Tibial artery (tissue), 4 donors: ENCODE results near the gene NCR2.

Experiments
- DNase-seq, 2 donors: peaks; one replicate each; pipeline ENCODE4 v3.0.0-alpha.2; 2019
- H3K27ac ChIP-seq, 2 donors: fragments of 200-600 bp; sonication (generic) in 1 of 2; 1 replicate in 1 of 2; 2 replicates in 1 of 2; pipeline ENCODE4 v1.5.1; 2018 to 2019; ENCODE audit warnings: mild to moderate bottlenecking in 1 of 2
- H3K27me3 ChIP-seq, 2 donors: fragments of 200-600 bp; sonication (generic) in 1 of 2; one replicate each; pipeline versions ENCODE4 v1.5.1 to v1.6.0; 2016 to 2019
- H3K36me3 ChIP-seq, 3 donors: fragments of 200-600 bp; sonication (generic) in 2 of 3; one replicate each; pipeline ENCODE4 v1.5.1; 2016 to 2019; ENCODE audit warnings: mild to moderate bottlenecking in 2 of 3
- H3K4me1 ChIP-seq, 4 donors: fragments of 200-600 bp; sonication (generic) in 2 of 4; 1 replicate in 3 of 4; 2 replicates in 1 of 4; pipeline ENCODE4 v1.5.1; 2016 to 2019
- H3K4me3 ChIP-seq, 2 donors: fragments of 200-600 bp; sonication (generic) in 1 of 2; 1 replicate in 1 of 2; 2 replicates in 1 of 2; pipeline ENCODE4 v1.5.1; 2018 to 2019; ENCODE audit warnings: mild to moderate bottlenecking in 2 of 2
- H3K9me3 ChIP-seq, 3 donors: fragments of 200-600 bp; sonication (generic) in 1 of 3; one replicate each; pipeline ENCODE4 v1.5.1; 2016 to 2019
- intact Hi-C: fragments of 100-400 bp; cut with DNase I; formaldehyde crosslinking; loops from one replicate; pipeline ENCODE4 v1.15.0; 2023; ENCODE audit warnings: low total_unique reads
- TF ChIP-seq, protein P1 (sequence below), 2 experiments: fragments of 200-600 bp in 1 of 2; fragments of 450-650 bp in 1 of 2; IDR thresholded peaks; one replicate each; pipeline ENCODE4 v1.5.1; 2017 to 2019; ENCODE audit warnings: antibody characterized with exemption in 2 of 2, mild to moderate bottlenecking in 1 of 2, moderate library complexity in 1 of 2

Gene NCR2, protein sequence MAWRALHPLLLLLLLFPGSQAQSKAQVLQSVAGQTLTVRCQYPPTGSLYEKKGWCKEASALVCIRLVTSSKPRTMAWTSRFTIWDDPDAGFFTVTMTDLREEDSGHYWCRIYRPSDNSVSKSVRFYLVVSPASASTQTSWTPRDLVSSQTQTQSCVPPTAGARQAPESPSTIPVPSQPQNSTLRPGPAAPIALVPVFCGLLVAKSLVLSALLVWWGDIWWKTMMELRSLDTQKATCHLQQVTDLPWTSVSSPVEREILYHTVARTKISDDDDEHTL

DNA sequence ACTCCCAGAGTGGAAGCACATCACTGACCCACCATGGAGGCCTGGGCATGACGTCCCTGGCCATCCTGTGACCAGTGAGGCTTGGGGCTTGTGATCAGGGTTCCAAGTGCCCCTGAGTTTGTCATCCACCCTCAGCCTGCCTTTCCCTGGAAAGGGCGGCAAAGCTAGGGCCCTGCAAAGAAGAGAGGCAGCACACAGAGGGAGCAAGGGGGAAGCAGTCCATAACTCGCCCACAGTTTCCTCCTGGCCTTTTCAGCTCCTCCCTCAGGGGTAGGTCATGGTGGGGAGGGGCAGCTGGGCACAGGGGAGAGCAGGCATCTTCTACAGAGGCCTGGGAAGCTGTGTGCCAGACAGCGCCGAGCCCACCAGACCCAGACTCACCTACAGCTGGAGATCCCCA, at the start of gene NCR2:
Gene NCR2, plus strand, starts transcription at position 313 of the 400 bp plus-strand sequence. CDS start 269 bp downstream, outside the sequence.
- no peak for DNase-seq
- Histone ChIP-seq H3K4me1 (no peaks in the 10 kb centered on the region), H3K27me3 (peaks cover 0 to 36% of the 10 kb centered on the region in 2 donors), H3K4me3 (no peak within 1 kb of the TSS), H3K9me3 (no peaks in the 10 kb centered on the region), H3K36me3 (no peaks in the 10 kb centered on the region), H3K27ac (no peak within 1 kb of the TSS)
- TF ChIP-seq, protein P1, sequence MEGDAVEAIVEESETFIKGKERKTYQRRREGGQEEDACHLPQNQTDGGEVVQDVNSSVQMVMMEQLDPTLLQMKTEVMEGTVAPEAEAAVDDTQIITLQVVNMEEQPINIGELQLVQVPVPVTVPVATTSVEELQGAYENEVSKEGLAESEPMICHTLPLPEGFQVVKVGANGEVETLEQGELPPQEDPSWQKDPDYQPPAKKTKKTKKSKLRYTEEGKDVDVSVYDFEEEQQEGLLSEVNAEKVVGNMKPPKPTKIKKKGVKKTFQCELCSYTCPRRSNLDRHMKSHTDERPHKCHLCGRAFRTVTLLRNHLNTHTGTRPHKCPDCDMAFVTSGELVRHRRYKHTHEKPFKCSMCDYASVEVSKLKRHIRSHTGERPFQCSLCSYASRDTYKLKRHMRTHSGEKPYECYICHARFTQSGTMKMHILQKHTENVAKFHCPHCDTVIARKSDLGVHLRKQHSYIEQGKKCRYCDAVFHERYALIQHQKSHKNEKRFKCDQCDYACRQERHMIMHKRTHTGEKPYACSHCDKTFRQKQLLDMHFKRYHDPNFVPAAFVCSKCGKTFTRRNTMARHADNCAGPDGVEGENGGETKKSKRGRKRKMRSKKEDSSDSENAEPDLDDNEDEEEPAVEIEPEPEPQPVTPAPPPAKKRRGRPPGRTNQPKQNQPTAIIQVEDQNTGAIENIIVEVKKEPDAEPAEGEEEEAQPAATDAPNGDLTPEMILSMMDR (IDR thresholded peaks at IDR 0.05), result no peak
- intact Hi-C loops, result no loop called here

DNA sequence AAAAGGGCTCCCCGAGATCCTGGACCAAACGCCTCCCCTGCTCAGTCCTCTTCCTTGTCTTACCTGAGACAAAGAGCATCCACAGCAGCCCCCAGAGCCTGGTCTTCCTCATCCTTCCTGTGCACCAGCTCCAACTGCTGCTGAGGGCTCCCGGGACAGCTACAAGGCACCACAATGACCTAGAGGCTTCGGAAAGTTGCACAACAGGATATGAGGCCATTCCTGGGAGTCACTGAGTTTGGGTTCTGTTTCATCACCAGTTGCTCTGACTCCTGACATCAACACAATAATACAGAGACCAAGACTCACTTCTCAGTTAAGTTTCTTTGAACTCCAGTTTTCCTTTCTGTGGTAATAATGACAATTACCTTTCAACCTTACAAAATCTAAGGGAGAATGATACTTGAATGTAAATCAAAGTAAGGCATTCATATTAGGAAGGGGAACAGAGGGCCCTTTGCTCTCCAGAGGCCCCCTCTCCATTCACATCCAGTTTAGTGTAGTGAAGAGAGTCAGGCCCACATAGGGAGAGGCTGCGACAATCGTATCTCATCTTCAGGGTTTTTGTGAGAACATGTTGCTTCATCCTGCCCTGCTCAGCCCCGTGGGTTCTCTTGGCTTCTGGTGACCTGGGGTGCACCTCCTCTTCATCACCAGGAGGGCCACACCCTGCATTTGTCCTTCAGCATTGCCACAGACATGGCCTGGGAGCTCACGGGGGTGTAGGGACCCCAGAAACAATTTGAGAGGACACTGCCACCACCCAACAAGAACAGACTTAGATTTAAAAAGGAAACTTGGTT, 48.7 kb upstream of the NCR2 start, which contains the start of gene TREM1:
Gene TREM1, minus strand, starts transcription at position 139 of the 803 bp plus-strand sequence. Its CDS starts 27 bp downstream, at position 112.
- Histone ChIP-seq H3K4me3 (no peak within 1 kb of the TSS), H3K4me1 (no peaks in the 10 kb centered on the region), H3K36me3 (no peaks in the 10 kb centered on the region), H3K27ac (peak within 1 kb of the TSS in 1 of 2 donors; percentile 13), H3K9me3 (no peaks in the 10 kb centered on the region), H3K27me3 (peaks cover 0 to 21% of the 10 kb centered on the region in 2 donors)
- peak; percentile 70 to 71 for DNase-seq
- TF ChIP-seq, protein P1 (IDR thresholded peaks at IDR 0.05), result no peak
- intact Hi-C loops, result no loop called here

DNA sequence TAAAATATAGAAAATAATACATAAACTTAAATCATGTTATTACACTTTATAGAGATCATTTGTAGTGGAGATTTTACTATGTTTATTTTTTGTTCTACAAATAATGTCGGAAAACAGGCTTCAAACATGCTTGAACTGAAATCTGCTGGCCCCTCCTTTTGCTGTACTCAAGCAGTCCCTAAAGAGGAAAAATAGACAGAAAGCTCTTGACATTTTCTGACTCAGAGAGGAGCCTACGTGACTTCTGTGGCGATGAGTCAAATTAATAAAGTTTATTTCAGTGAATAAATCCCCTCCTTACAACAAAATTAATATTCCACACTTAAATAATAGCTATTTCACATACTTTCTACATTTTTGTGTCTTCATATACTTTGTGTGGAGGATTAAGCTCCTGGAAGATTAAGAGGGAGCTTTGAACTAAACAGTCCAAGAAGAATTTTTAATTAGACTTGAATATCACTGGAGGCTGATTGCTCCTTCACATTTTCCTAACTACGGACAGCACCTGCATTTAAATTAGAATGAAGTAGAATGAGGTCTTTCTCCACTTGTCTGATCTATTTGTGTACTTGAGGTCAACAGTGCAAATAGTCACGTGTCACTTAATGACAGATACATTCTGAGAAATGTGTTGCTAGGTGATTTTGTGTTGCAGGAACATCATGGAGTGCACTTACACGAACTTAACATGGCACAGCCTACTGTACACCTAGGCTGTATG, 47.2 kb upstream of the NCR2 start:
- no peak for DNase-seq
- no peaks in the 10 kb centered on the region for H3K9me3 ChIP-seq
- no peak overlapping the region for H3K4me3 ChIP-seq
- TF ChIP-seq, protein P1 (IDR thresholded peaks at IDR 0.05), result no peak
- intact Hi-C loops, result no loop called here
- peaks cover 0 to 18% of the 10 kb centered on the region in 2 donors for H3K27me3 ChIP-seq
- H3K36me3 ChIP-seq, result no peaks in the 10 kb centered on the region
- no peaks in the 10 kb centered on the region for H3K4me1 ChIP-seq
- no peak overlapping the region for H3K27ac ChIP-seq

DNA sequence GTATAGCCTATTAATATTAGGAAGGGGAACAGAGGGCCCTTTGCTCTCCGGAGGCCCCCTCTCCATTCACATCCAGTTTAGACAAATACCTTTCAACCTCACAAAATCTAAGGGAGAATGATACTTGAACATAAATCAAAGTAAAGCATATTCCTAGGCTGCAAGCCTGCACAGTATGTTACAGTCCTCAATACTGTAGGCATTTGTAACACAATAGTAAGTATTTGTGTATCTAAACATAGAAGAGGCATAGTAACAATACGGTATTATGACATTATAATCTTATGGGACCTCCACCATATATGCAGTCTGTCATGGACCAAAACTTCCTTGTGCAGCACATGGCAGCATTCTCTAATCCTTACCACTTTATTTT, 46.7 kb upstream of the NCR2 start:
- no peak for DNase-seq
- H3K36me3 ChIP-seq, result no peaks in the 10 kb centered on the region
- no peak overlapping the region for H3K4me3 ChIP-seq
- H3K27me3 ChIP-seq, result peaks cover 0 to 17% of the 10 kb centered on the region in 2 donors
- no peak overlapping the region for H3K27ac ChIP-seq
- intact Hi-C loops, result no loop called here
- no peaks in the 10 kb centered on the region for H3K4me1 ChIP-seq
- H3K9me3 ChIP-seq, result no peaks in the 10 kb centered on the region
- TF ChIP-seq, protein P1 (IDR thresholded peaks at IDR 0.05), result no peak

DNA sequence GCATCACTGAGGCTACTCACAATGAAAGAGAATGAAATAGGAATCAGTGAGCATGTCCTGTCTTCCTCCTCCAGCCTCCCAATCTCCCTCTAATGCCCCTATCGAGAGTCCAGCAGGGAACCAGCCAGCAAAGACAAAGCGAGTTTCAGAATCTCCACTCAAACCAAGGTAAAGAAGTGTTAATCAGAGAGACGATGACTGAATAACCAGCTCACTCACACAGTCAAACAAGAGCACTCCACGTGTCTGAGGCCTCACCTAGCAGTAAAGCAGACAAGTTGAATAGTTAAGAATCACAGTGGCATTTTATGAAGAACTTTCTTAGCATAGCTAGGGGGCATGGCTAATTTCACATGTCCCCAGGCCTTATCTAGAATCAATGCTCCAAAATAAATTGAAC, 45.6 kb upstream of the NCR2 start:
- Histone ChIP-seq H3K9me3 (no peaks in the 10 kb centered on the region), H3K36me3 (no peaks in the 10 kb centered on the region), H3K4me1 (no peaks in the 10 kb centered on the region), H3K27ac (no peak overlapping the region), H3K4me3 (no peak overlapping the region), H3K27me3 (peaks cover 0 to 23% of the 10 kb centered on the region in 2 donors)
- no peak for DNase-seq
- intact Hi-C loops, result no loop called here
- TF ChIP-seq, protein P1 (IDR thresholded peaks at IDR 0.05), result no peak
